C4-2B (cell line): Measurements from ENCODE around the gene TANC1.

Experiments used
- ZFX ChIP-seq: fragments of 450-650 bp; IDR thresholded peaks from 2 replicates; pipeline ENCODE4 v1.6.1; 2017
- TF ChIP-seq, protein P1 (sequence below): fragments of 450-650 bp; conservative IDR thresholded peaks from 2 replicates; pipeline ENCODE4 v1.5.1; 2017; ENCODE audit warnings: mild to moderate bottlenecking

DNA sequence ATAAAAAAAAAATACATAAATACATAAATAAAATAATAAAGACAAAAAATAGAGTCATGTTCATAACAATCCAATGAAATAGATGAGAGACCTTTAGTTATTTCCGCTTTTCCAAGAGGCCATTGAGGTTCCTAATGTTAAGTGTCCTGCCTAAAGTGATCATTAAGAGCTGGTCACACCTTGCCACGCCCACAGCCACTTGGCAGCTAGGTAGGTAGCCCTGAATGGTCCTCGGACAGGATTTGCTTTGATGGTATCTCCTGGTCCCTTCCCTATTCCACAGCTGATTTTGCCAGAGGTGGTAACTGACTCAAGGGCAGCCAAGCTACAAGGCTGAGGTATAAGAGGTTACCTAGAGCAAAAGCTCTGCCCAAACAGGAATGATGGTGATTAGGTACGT lies 24.5 kb upstream of the TANC1 start:
- TF ChIP-seq, protein P1, sequence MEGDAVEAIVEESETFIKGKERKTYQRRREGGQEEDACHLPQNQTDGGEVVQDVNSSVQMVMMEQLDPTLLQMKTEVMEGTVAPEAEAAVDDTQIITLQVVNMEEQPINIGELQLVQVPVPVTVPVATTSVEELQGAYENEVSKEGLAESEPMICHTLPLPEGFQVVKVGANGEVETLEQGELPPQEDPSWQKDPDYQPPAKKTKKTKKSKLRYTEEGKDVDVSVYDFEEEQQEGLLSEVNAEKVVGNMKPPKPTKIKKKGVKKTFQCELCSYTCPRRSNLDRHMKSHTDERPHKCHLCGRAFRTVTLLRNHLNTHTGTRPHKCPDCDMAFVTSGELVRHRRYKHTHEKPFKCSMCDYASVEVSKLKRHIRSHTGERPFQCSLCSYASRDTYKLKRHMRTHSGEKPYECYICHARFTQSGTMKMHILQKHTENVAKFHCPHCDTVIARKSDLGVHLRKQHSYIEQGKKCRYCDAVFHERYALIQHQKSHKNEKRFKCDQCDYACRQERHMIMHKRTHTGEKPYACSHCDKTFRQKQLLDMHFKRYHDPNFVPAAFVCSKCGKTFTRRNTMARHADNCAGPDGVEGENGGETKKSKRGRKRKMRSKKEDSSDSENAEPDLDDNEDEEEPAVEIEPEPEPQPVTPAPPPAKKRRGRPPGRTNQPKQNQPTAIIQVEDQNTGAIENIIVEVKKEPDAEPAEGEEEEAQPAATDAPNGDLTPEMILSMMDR = no peak
- TF ChIP-seq ZFX = no peak
